GM12864 (cell line): ENCODE data around the gene NUDT21.

Source experiments
- DNase-seq: peaks from one replicate; pipeline ENCODE4 v3.0.0-alpha.2; 2011; ENCODE audit warnings: low read depth
- H3K4me3 ChIP-seq: 2 replicates; pipeline ENCODE4 v1.5.1; 2011; ENCODE audit warnings: mild to moderate bottlenecking, low read depth, low read length, control low read depth
- TF ChIP-seq, protein P1 (sequence below): IDR thresholded peaks from 2 replicates; pipeline ENCODE4 v1.5.1; 2011; ENCODE audit warnings: low read depth, mild to moderate bottlenecking, moderate library complexity, low read length, control low read depth, inconsistent platforms; ENCODE audit errors: missing control alignments

Gene NUDT21

DNA sequence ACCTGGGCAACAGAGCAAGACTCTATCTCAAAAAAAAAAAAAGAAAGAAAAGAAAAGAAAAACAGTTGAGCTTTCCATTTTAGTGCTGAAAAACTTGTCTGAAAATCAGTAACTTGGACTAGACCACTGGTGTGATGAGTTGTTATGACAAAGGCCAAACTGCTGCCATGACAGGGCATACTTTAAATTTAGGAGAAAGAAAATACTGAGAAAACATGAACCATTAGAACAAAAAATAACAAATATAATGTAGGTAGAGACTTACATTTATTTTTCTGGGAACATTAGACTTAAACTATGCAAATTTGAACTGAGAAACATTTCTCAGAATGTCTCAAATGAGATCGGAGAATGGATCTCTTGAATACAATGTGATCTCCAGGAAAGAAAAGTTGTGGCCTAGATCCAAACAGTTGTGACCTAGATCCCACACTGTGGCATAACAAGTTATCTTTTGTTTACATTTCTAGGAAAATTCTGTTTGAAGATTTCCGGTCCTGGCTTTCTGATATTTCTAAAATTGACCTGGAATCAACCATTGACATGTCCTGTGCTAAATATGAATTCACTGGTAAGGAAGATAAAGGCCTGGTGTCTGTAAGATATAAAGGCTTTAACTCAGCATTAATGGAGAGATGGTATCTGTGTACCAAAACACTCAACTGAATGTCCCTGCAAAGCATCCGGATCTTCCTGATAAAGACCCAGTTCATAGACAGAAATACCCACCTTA, 11.1 kb upstream of the NUDT21 start:
- TF ChIP-seq, protein P1, sequence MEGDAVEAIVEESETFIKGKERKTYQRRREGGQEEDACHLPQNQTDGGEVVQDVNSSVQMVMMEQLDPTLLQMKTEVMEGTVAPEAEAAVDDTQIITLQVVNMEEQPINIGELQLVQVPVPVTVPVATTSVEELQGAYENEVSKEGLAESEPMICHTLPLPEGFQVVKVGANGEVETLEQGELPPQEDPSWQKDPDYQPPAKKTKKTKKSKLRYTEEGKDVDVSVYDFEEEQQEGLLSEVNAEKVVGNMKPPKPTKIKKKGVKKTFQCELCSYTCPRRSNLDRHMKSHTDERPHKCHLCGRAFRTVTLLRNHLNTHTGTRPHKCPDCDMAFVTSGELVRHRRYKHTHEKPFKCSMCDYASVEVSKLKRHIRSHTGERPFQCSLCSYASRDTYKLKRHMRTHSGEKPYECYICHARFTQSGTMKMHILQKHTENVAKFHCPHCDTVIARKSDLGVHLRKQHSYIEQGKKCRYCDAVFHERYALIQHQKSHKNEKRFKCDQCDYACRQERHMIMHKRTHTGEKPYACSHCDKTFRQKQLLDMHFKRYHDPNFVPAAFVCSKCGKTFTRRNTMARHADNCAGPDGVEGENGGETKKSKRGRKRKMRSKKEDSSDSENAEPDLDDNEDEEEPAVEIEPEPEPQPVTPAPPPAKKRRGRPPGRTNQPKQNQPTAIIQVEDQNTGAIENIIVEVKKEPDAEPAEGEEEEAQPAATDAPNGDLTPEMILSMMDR = no peak
- no peak for DNase-seq

DNA sequence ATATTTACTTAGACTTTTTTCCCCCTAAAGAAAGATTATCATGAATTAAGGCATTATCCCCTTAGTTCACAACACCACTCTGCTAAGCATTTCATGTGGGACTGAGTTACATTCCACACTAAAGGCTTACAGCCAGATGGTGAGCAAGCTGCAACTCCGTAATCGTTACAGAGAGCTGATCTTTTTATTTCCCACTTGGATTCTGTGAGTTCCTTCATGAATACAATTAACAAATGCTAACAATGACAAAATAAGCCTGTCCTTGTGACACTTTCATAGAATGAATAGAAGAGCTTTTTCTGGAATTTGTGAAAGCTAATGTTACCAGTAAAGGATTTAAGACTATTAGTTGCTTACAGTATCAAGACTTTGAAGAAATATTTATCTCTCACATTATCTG, 9.0 kb upstream of the NUDT21 start:
- TF ChIP-seq, protein P1 = no peak
- DNase-seq = no peak
- no peak overlapping the region for H3K4me3 ChIP-seq

More for the DNA sequence above, 11.1 kb upstream of the NUDT21 start:
- no peak overlapping the region for H3K4me3 ChIP-seq

DNA sequence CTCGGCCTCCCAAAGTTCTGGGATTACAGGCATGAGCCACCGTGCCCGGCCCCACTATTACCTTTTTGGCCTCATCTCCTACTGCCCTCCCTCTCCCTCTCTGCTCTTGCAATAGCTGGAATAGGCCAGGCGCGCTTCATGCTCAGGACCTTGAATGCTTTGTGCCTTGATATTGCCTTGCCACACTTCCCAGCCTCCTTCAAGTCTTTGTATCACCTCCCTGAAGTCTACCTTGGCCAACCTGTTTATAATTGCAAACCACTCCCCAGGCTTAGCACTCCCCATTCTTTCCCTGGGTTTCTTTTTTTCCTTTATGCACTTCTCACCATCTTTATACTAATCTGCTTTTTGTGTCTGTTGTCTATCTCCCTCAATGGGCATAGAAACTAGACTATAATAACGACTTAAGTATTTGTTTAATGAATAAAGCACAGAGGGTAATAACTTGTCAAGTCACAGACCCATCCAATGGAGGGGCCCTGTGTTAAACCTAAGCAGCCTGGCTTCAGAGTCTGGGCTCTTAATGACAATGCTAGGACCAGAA, 6.9 kb upstream of the NUDT21 start:
- TF ChIP-seq, protein P1 = no peak
- no peak for DNase-seq
- no peak overlapping the region for H3K4me3 ChIP-seq

- TF ChIP-seq, protein P1 = no peak
- DNase-seq = no peak
- H3K4me3 ChIP-seq = peak overlapping the region; percentile 70
Observed at GRCh38 chr16:56451753-56452689, 889 bp upstream of the NUDT21 start.

GRCh38 chr16:56450275-56450985, 702 bp downstream of the NUDT21 start:
- no peak for DNase-seq
- TF ChIP-seq, protein P1 = no peak

GRCh38 chr16:56448005-56448404, 3.1 kb downstream of the NUDT21 start:
- TF ChIP-seq, protein P1 = no peak

More at GRCh38 chr16:56450275-56450985, 702 bp downstream of the NUDT21 start:
- peak overlapping the region; percentile 70 for H3K4me3 ChIP-seq

More at GRCh38 chr16:56448005-56448404, 3.1 kb downstream of the NUDT21 start:
- H3K4me3 ChIP-seq = no peak overlapping the region
- no peak for DNase-seq
